NT2/D1 (cell line): ENCODE data around the gene MCCC2.

ENCODE experiments used
- DNase-seq: peaks from one replicate; pipeline ENCODE4 v3.0.0-alpha.2; 2011; ENCODE audit warnings: low read depth, low spot score
- H3K27me3 ChIP-seq: 2 replicates; pipeline ENCODE4 v1.6.0; 2011; ENCODE audit warnings: mild to moderate bottlenecking; ENCODE audit not compliant: insufficient read length, insufficient read depth
- H3K36me3 ChIP-seq: 2 replicates; pipeline ENCODE4 v1.6.1; 2011; ENCODE audit warnings: mild to moderate bottlenecking, low read length, mixed read lengths; ENCODE audit not compliant: insufficient read depth, insufficient read length
- H3K4me1 ChIP-seq: 2 replicates; pipeline ENCODE4 v1.5.1; 2011; ENCODE audit not compliant: insufficient read depth, insufficient read length
- H3K4me3 ChIP-seq: 2 replicates; pipeline ENCODE4 v1.5.1; 2011; ENCODE audit warnings: low read depth; ENCODE audit not compliant: insufficient read length
- H3K9ac ChIP-seq: 2 replicates; pipeline ENCODE4 v1.6.0; 2011; ENCODE audit warnings: low read depth; ENCODE audit not compliant: insufficient read length
- H3K9me3 ChIP-seq: 2 replicates; pipeline ENCODE4 v1.5.1; 2011; ENCODE audit warnings: mild to moderate bottlenecking, low read length; ENCODE audit not compliant: insufficient read depth
- SUZ12 ChIP-seq: IDR thresholded peaks from 2 replicates; pipeline ENCODE4 v1.6.1; 2011; ENCODE audit not compliant: insufficient read length, insufficient read depth; ENCODE audit errors: extremely low read depth
- YY1 ChIP-seq: IDR thresholded peaks from 2 replicates; pipeline ENCODE4 v1.6.1; 2011; ENCODE audit not compliant: insufficient read length, insufficient read depth
- ZNF274 ChIP-seq: IDR thresholded peaks from 2 replicates; pipeline ENCODE4 v1.6.1; 2011; ENCODE audit warnings: mild to moderate bottlenecking, low read depth, low read length

MCCC2 gene

GRCh38 chr5:71703941-71704340 is 116.8 kb downstream of the MCCC2 start:
- DNase-seq: no peak
- H3K4me3 ChIP-seq: no peak overlapping the region

GRCh38 chr5:71705421-71705820 is 118.3 kb downstream of the MCCC2 start:
- no peak for TF ChIP-seq SUZ12
- TF ChIP-seq YY1: no peak
- TF ChIP-seq ZNF274: no peak
- no peak for DNase-seq
- peaks cover 4% of the 10 kb centered on the region for H3K4me1 ChIP-seq
- H3K36me3 ChIP-seq: no peaks in the 10 kb centered on the region
- no peak overlapping the region for H3K4me3 ChIP-seq
- no peaks in the 10 kb centered on the region for H3K9me3 ChIP-seq
- H3K9ac ChIP-seq: no peak overlapping the region
- H3K27me3 ChIP-seq: no peaks in the 10 kb centered on the region

More at GRCh38 chr5:71703941-71704340, 116.8 kb downstream of the MCCC2 start:
- peaks cover 4% of the 10 kb centered on the region for H3K4me1 ChIP-seq
- TF ChIP-seq SUZ12: no peak
- TF ChIP-seq YY1: no peak
- TF ChIP-seq ZNF274: no peak
- H3K36me3 ChIP-seq: no peaks in the 10 kb centered on the region
- no peaks in the 10 kb centered on the region for H3K9me3 ChIP-seq
- H3K27me3 ChIP-seq: no peaks in the 10 kb centered on the region
- no peak overlapping the region for H3K9ac ChIP-seq

- no peak overlapping the region for H3K4me3 ChIP-seq
- H3K36me3 ChIP-seq: no peaks in the 10 kb centered on the region
- H3K9ac ChIP-seq: no peak overlapping the region
- no peaks in the 10 kb centered on the region for H3K27me3 ChIP-seq
- TF ChIP-seq ZNF274: no peak
- TF ChIP-seq YY1: no peak
- TF ChIP-seq SUZ12: no peak
- H3K4me1 ChIP-seq: peaks cover 4% of the 10 kb centered on the region
- no peak for DNase-seq
- no peaks in the 10 kb centered on the region for H3K9me3 ChIP-seq
Observed at GRCh38 chr5:71706906-71707305, 119.8 kb downstream of the MCCC2 start.
